Sigmoid colon (tissue), 4 donors: ENCODE results near the gene ZDHHC7.

Experiments
- EP300 ChIP-seq, 4 donors: sonication (generic); formaldehyde crosslinking; IDR thresholded peaks; one replicate each; pipeline ENCODE4 v1.6.1; 2017; ENCODE audit warnings: antibody characterized with exemption in 4 of 4
- POLR2A ChIP-seq, 2 donors: fragments of 450-650 bp; IDR thresholded peaks; one replicate each; pipeline ENCODE4 v1.6.1; 2016; ENCODE audit warnings: antibody characterized with exemption in 2 of 2, mild to moderate bottlenecking in 2 of 2, moderate library complexity in 2 of 2
- TF ChIP-seq, protein P1 (sequence below), 4 experiments: fragments of 450-650 bp in 3 of 4; fragments of 200-600 bp in 1 of 4; IDR thresholded peaks; one replicate each; pipeline ENCODE4 v1.5.1; 2016 to 2019; ENCODE audit warnings: antibody characterized with exemption in 4 of 4, mild to moderate bottlenecking in 3 of 4, moderate library complexity in 2 of 4

- TF ChIP-seq, protein P1, sequence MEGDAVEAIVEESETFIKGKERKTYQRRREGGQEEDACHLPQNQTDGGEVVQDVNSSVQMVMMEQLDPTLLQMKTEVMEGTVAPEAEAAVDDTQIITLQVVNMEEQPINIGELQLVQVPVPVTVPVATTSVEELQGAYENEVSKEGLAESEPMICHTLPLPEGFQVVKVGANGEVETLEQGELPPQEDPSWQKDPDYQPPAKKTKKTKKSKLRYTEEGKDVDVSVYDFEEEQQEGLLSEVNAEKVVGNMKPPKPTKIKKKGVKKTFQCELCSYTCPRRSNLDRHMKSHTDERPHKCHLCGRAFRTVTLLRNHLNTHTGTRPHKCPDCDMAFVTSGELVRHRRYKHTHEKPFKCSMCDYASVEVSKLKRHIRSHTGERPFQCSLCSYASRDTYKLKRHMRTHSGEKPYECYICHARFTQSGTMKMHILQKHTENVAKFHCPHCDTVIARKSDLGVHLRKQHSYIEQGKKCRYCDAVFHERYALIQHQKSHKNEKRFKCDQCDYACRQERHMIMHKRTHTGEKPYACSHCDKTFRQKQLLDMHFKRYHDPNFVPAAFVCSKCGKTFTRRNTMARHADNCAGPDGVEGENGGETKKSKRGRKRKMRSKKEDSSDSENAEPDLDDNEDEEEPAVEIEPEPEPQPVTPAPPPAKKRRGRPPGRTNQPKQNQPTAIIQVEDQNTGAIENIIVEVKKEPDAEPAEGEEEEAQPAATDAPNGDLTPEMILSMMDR (IDR thresholded peaks at IDR 0.05), result no peak
- TF ChIP-seq EP300 (IDR thresholded peaks at IDR 0.05) (no peak), POLR2A (IDR thresholded peaks at IDR 0.05) (no peak)
These were observed 45.6 kb downstream of the ZDHHC7 start for GRCh38 chr16:84965428-84966415.
